Esophagus muscularis mucosa (tissue), 4 donors: ENCODE measurements around the gene GJC1. TPM values are rescaled to one million over a fixed set of nuclear protein-coding genes. Genes with fewer than 3 reads are reported as not detected.
A peak's percentile ranks its signal among the peaks of the same experiment; 100 is the strongest.

ENCODE experiments used
- DNase-seq: peaks from one replicate; pipeline ENCODE4 v3.0.0-alpha.2; 2017; ENCODE audit errors: extremely low spot score
- H3K27ac ChIP-seq, 4 donors: fragments of 200-600 bp; sonication (generic); replicated peaks in 1 of 4; 1 replicate in 3 of 4; 2 replicates in 1 of 4; pipeline ENCODE4 v1.5.1; 2016 to 2019; ENCODE audit warnings: mild to moderate bottlenecking in 1 of 4
- H3K27me3 ChIP-seq, 4 donors: fragments of 200-600 bp; sonication (generic); one replicate each; pipeline versions ENCODE4 v1.5.1 to v1.6.0; 2016 to 2019
- H3K36me3 ChIP-seq, 4 donors: fragments of 200-600 bp; sonication (generic); one replicate each; pipeline ENCODE4 v1.5.1; 2016 to 2019
- H3K4me1 ChIP-seq, 4 donors: fragments of 200-600 bp; sonication (generic); one replicate each; pipeline ENCODE4 v1.5.1; 2016 to 2019
- H3K4me3 ChIP-seq, 4 donors: fragments of 200-600 bp; sonication (generic); 1 replicate in 2 of 4; 2 replicates in 2 of 4; pipeline ENCODE4 v1.5.1; 2016 to 2019; ENCODE audit warnings: mild to moderate bottlenecking in 4 of 4, moderate library complexity in 1 of 4
- H3K9me3 ChIP-seq, 4 donors: fragments of 200-600 bp; sonication (generic); 1 replicate in 3 of 4; 2 replicates in 1 of 4; pipeline ENCODE4 v1.5.1; 2016 to 2019
- CTCF ChIP-seq, 3 experiments: fragments of 200-600 bp in 2 of 3; fragments of 450-650 bp in 1 of 3; sonication (generic) in 2 of 3; IDR thresholded peaks; one replicate each; pipeline ENCODE4 v1.5.1; 2017 to 2019; ENCODE audit warnings: antibody characterized with exemption in 3 of 3, mild to moderate bottlenecking in 2 of 3, moderate library complexity in 1 of 3
- EP300 ChIP-seq: sonication (generic); formaldehyde crosslinking; IDR thresholded peaks from one replicate; pipeline ENCODE4 v1.6.1; 2017; ENCODE audit warnings: antibody characterized with exemption
- POLR2A ChIP-seq: fragments of 450-650 bp; IDR thresholded peaks from one replicate; pipeline ENCODE4 v1.6.1; 2017; ENCODE audit warnings: antibody characterized with exemption, moderate library complexity, mild to moderate bottlenecking, low read depth
- POLR2AphosphoS5 ChIP-seq, 2 donors: sonication (generic); formaldehyde crosslinking; IDR thresholded peaks; one replicate each; pipeline ENCODE4 v1.6.1; 2017; ENCODE audit warnings: antibody characterized with exemption in 2 of 2
- WGBS: methylation state at CpG from one replicate; pipeline ENCODE4 v1.1.5; 2018; 5-methylcytosine and 5-hydroxymethylcytosine counted together
- intact Hi-C: fragments of 100-400 bp; cut with DNase I; formaldehyde crosslinking; loops from one replicate; pipeline ENCODE4 v1.15.1; 2023
- total RNA-seq, 4 donors: library from RNA; depleted of rRNA; stranded (reverse); fragments of >200 nt; gene quantifications; one replicate each; pipeline versions ENCODE4 v1.1.0 to v1.2.1, GENCODE V29; 2016

The GJC1 gene
- total RNA-seq, 4 donors from 2014 or later = 26.5 to 61.9 (median 37.4) TPM

DNA sequence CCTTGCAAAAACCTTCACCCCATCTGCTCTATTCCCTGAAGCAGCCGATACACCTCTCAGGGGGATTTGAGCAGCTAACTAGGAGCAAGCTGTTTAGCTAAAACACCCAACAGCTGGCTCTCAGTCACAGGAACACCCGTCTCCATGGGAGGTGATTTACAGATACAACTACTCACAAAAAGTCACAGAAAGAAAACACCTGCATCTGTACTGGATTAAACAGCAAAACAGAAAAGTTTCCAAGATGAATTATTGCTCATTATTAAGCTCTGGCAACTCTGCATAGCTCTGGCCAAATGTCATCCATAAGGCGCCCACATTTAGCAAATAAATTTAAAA, 22.3 kb downstream of the GJC1 start:
- peaks cover 0 to 18% (median 3%) of the 10 kb centered on the region in 4 donors for H3K36me3 ChIP-seq
- TF ChIP-seq POLR2A = no peak
- TF ChIP-seq POLR2AphosphoS5 (IDR thresholded peaks at IDR 0.05) = peak in 1 of 2 donors; percentile 7
- H3K4me3 ChIP-seq = no peak overlapping the region
- intact Hi-C loops = no loop called here
- peak overlapping the region; percentile 8 to 59 (median 27) for H3K27ac ChIP-seq
- no peaks in the 10 kb centered on the region for H3K9me3 ChIP-seq
- WGBS = 46% methylated on average over 3 of the region's 3 CpGs
- H3K27me3 ChIP-seq = no peaks in the 10 kb centered on the region
- DNase-seq = no peak
- peaks cover 25 to 79% (median 72%) of the 10 kb centered on the region in 4 donors for H3K4me1 ChIP-seq

GRCh38 chr17:44807093-44807816, 22.8 kb downstream of the GJC1 start:
- H3K4me1 ChIP-seq = peaks cover 26 to 79% (median 72%) of the 10 kb centered on the region in 4 donors
- DNase-seq = no peak
- peaks cover 0 to 18% (median 3%) of the 10 kb centered on the region in 4 donors for H3K36me3 ChIP-seq
- peak overlapping the region; percentile 8 to 59 (median 27) for H3K27ac ChIP-seq
- H3K4me3 ChIP-seq = no peak overlapping the region
- WGBS = 64% methylated on average over 4 of the region's 4 CpGs
- intact Hi-C loops = no loop called here
- H3K27me3 ChIP-seq = no peaks in the 10 kb centered on the region
- no peaks in the 10 kb centered on the region for H3K9me3 ChIP-seq
- TF ChIP-seq POLR2AphosphoS5 (IDR thresholded peaks at IDR 0.05) (no peak), POLR2A (no peak), EP300 (no peak), CTCF (IDR thresholded peaks at IDR 0.05) (no peak)

DNA sequence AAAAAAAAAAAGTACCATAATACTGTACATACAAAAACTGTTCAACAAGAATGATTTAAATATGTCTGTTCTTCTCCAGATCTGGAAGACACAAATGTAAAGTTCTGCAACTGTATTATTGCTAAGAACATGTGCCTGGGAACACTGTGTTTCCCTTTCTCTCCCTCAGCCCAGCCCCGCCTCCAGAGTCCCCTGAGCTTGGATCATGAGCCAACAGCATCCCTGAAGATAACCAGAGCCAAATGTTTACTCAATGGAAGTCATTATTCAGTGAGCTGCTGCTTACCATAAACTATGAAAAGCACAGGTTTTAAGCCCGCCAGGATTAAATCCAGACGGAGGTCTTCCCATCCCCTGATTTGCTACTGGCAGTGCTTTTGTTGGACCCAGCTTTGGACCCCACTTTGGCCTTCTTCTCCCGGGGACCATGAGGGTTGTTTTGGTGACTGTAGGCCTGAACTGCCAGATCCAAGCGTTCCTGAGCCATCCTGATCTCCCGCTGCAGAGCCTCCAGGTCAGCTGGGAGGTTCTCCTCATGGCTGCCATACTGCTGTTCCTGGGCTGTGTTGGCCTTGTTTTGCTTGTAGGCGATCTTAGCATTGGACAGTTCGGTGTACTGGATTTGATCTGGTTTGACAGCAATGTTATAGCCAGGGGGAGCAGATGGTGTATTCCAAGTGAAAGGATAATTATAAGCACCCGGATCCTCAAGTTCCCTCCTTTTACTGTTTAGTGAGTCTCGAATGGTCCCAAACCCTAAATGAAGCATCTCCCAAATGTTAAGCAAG, 25.6 kb downstream of the GJC1 start:
- Histone ChIP-seq H3K4me1 (peaks cover 21 to 84% (median 71%) of the 10 kb centered on the region in 4 donors), H3K9me3 (no peaks in the 10 kb centered on the region), H3K27ac (peak overlapping the region; percentile 79 to 91 (median 86)), H3K4me3 (no peak overlapping the region), H3K27me3 (no peaks in the 10 kb centered on the region), H3K36me3 (peaks cover 0 to 18% (median 3%) of the 10 kb centered on the region in 4 donors)
- WGBS = 47% methylated on average over 8 of the region's 10 CpGs
- TF ChIP-seq EP300 = no peak
- no peak for TF ChIP-seq POLR2A
- peak; percentile 84 for TF ChIP-seq POLR2AphosphoS5 (IDR thresholded peaks at IDR 0.05)
- TF ChIP-seq CTCF (IDR thresholded peaks at IDR 0.05) = no peak
- intact Hi-C loops = no loop called here
- no peak for DNase-seq

GRCh38 chr17:44801880-44802279, 28.2 kb downstream of the GJC1 start:
- no peak overlapping the region for H3K4me3 ChIP-seq
- peaks cover 36 to 89% (median 75%) of the 10 kb centered on the region in 4 donors for H3K4me1 ChIP-seq
- no peak for DNase-seq
- H3K27me3 ChIP-seq = no peaks in the 10 kb centered on the region
- peak overlapping the region; percentile 79 to 91 (median 86) for H3K27ac ChIP-seq
- TF ChIP-seq EP300 = no peak
- no peak for TF ChIP-seq POLR2A
- peak in 1 of 3 experiments; percentile 8 for TF ChIP-seq CTCF (IDR thresholded peaks at IDR 0.05)
- peak in 1 of 2 donors; percentile 39 for TF ChIP-seq POLR2AphosphoS5 (IDR thresholded peaks at IDR 0.05)
- intact Hi-C loops = no loop called here
- no peaks in the 10 kb centered on the region for H3K9me3 ChIP-seq
- WGBS = 51% methylated on average over 5 of the region's 5 CpGs
- H3K36me3 ChIP-seq = peaks cover 0 to 18% (median 3%) of the 10 kb centered on the region in 4 donors

- no peaks in the 10 kb centered on the region for H3K36me3 ChIP-seq
- H3K27ac ChIP-seq = peak overlapping the region; percentile 84 to 91 (median 86)
- peak overlapping the region in 2 of 4 donors; percentile 37 to 42 for H3K4me3 ChIP-seq
- no peaks in the 10 kb centered on the region for H3K27me3 ChIP-seq
- TF ChIP-seq POLR2AphosphoS5 (IDR thresholded peaks at IDR 0.05) = no peak
- no peak for TF ChIP-seq EP300
- no peak for TF ChIP-seq CTCF (IDR thresholded peaks at IDR 0.05)
- no peak for TF ChIP-seq POLR2A
- H3K9me3 ChIP-seq = no peaks in the 10 kb centered on the region
- 37% methylated on average over 2 of the region's 2 CpGs for WGBS
- intact Hi-C loops = no loop called here
- DNase-seq = no peak
- peaks cover 58 to 93% (median 83%) of the 10 kb centered on the region in 4 donors for H3K4me1 ChIP-seq
Measured at GRCh38 chr17:44798356-44798755, 31.7 kb downstream of the GJC1 start.
